GM21367 (cell line): ENCODE measurements around the gene EEIG2.
"Not testable (repeated sequence)": the region's sequence is repeated elsewhere in the genome, so short reads cannot be mapped to it uniquely, and the experiment has no call there.

ENCODE experiments used
- ATAC-seq: cut with Tn5 transposase; IDR thresholded peaks from one replicate; pipeline ENCODE4 v1.9.1; 2021; ENCODE audit not compliant: unreplicated experiment

EEIG2 gene

GRCh38 chr1:108559215-108560186 is at the start of gene EEIG2:
Gene EEIG2, plus strand, starts transcription at chr1:108560100. Its CDS starts 329 bp downstream, at chr1:108560429.
- ATAC-seq, result peak; percentile 68

GRCh38 chr1:108511764-108512163 is 48.1 kb upstream of the EEIG2 start:
- no peak for ATAC-seq

- ATAC-seq, result no peak
These were observed 47.5 kb upstream of the EEIG2 start for GRCh38 chr1:108512239-108513043.

- ATAC-seq, result no peak
These were observed 46.9 kb upstream of the EEIG2 start for GRCh38 chr1:108513044-108513415.

GRCh38 chr1:108513914-108514313 is 46.0 kb upstream of the EEIG2 start:
- not testable (repeated sequence) for ATAC-seq

- ATAC-seq, result not testable (repeated sequence)
These were observed 42.5 kb upstream of the EEIG2 start for GRCh38 chr1:108517301-108517897.

- ATAC-seq, result no peak
These were observed 37.9 kb upstream of the EEIG2 start for GRCh38 chr1:108521990-108522393.

GRCh38 chr1:108523829-108524228 is 36.1 kb upstream of the EEIG2 start:
- no peak for ATAC-seq

GRCh38 chr1:108524676-108525075 is 35.2 kb upstream of the EEIG2 start:
- no peak for ATAC-seq

- ATAC-seq, result no peak
These were observed 32.8 kb upstream of the EEIG2 start for GRCh38 chr1:108527135-108527534.

GRCh38 chr1:108527837-108528236 is 32.1 kb upstream of the EEIG2 start:
- ATAC-seq, result no peak

GRCh38 chr1:108531444-108531843 is 28.5 kb upstream of the EEIG2 start:
- no peak for ATAC-seq

GRCh38 chr1:108532730-108533129 is 27.2 kb upstream of the EEIG2 start:
- ATAC-seq, result no peak

- peak; percentile 46 for ATAC-seq
These were observed 26.4 kb upstream of the EEIG2 start for GRCh38 chr1:108533351-108534083.

GRCh38 chr1:108534759-108535158 is 25.1 kb upstream of the EEIG2 start:
- no peak for ATAC-seq

- not testable (repeated sequence) for ATAC-seq
These were observed 24.5 kb upstream of the EEIG2 start for GRCh38 chr1:108535315-108535897.

GRCh38 chr1:108536021-108536420 is 23.9 kb upstream of the EEIG2 start:
- ATAC-seq, result not testable (repeated sequence)

GRCh38 chr1:108536791-108537190 is 23.1 kb upstream of the EEIG2 start:
- ATAC-seq, result not testable (repeated sequence)

- no peak for ATAC-seq
These were observed 21.9 kb upstream of the EEIG2 start for GRCh38 chr1:108537976-108538375.

GRCh38 chr1:108540977-108541376 is 18.9 kb upstream of the EEIG2 start:
- ATAC-seq, result no peak
